ENCODE data around the gene ABCC1. TPM values are rescaled to one million over a fixed set of nuclear protein-coding genes. Genes with fewer than 3 reads are reported as not detected.

ABCC1 gene
- polyA plus RNA-seq, 1 donor (not counting 4 experiments of a cell fraction or from before 2014, with no cell fraction given), result 19.4 TPM

GRCh38 chr16:16059160-16059559, 109.7 kb downstream of the ABCC1 start:
- H3K27me3 ChIP-seq (ENCODE audit: control insufficient read depth, extremely low read depth, insufficient read depth, low read length), result no peaks in the 10 kb centered on the region
- no peak overlapping the region for H2AFZ ChIP-seq (ENCODE audit: control insufficient read depth, low read length)
- H3K4me3 ChIP-seq (ENCODE audit: control insufficient read depth in 2 of 3, extremely low read depth in 1 of 3, insufficient read depth in 2 of 3, low read depth in 1 of 3, low read length in 3 of 3), result no peak overlapping the region
- no peak overlapping the region for H3K27ac ChIP-seq (ENCODE audit: control insufficient read depth, insufficient read depth, low read length)
- no peak overlapping the region for H3K4me2 ChIP-seq (ENCODE audit: control insufficient read depth, extremely low read depth, insufficient read depth, low read depth, low read length)
- H3K9me3 ChIP-seq (ENCODE audit: control insufficient read depth, low read depth, low read length), result no peaks in the 10 kb centered on the region
- H3K36me3 ChIP-seq (ENCODE audit: control insufficient read depth in 2 of 2, extremely low read depth in 1 of 2, insufficient read depth in 2 of 2, low read length in 2 of 2), result peaks cover 13 to 27% of the 10 kb centered on the region in 2 experiments
- dilution Hi-C loops (cut with MboI; ENCODE audit: extremely low pct_ligation_motif_present, low sequenced_read_pairs), result no loop called here
- no peaks in the 10 kb centered on the region for H3K79me2 ChIP-seq (ENCODE audit: control insufficient read depth, insufficient read depth, low read length)
- H3K9ac ChIP-seq (ENCODE audit: control insufficient read depth, extremely low read depth, insufficient read depth, low read length), result no peak overlapping the region
- no peaks in the 10 kb centered on the region for H3K4me1 ChIP-seq (ENCODE audit: control insufficient read depth, extremely low read depth, insufficient read depth, low read length)
- no peak for FAIRE-seq
- DNase-seq (ENCODE audit: low read depth, low spot score), result no peak
- H3K9me1 ChIP-seq (ENCODE audit: control insufficient read depth, extremely low read depth, insufficient read depth, low read length), result no peaks in the 10 kb centered on the region
- H4K20me1 ChIP-seq (ENCODE audit: control insufficient read depth, extremely low read depth, insufficient read depth, low read length), result no peaks in the 10 kb centered on the region
- TF ChIP-seq CTCF (optimal IDR thresholded peaks at IDR 0.05 in 1 of 3, IDR thresholded peaks at IDR 0.05 in 1 of 3, conservative IDR thresholded peaks at IDR 0.05 in 1 of 3; ENCODE audit: extremely low read depth in 1 of 3, insufficient read depth in 2 of 3, low read length in 3 of 3), result no peak

- no peak overlapping the region for H3K9ac ChIP-seq (ENCODE audit: control insufficient read depth, extremely low read depth, insufficient read depth, low read length)
- no peaks in the 10 kb centered on the region for H3K79me2 ChIP-seq (ENCODE audit: control insufficient read depth, insufficient read depth, low read length)
- DNase-seq (ENCODE audit: low read depth, low spot score) (no peak), FAIRE-seq (no peak)
- H3K27ac ChIP-seq (ENCODE audit: control insufficient read depth, insufficient read depth, low read length), result no peak overlapping the region
- no peak overlapping the region for H3K4me2 ChIP-seq (ENCODE audit: control insufficient read depth, extremely low read depth, insufficient read depth, low read depth, low read length)
- dilution Hi-C loops (cut with MboI; ENCODE audit: extremely low pct_ligation_motif_present, low sequenced_read_pairs), result no loop called here
- no peak for TF ChIP-seq EZH2 (IDR thresholded peaks at IDR 0.05; ENCODE audit: low read length)
- no peak for TF ChIP-seq CTCF (optimal IDR thresholded peaks at IDR 0.05 in 1 of 3, IDR thresholded peaks at IDR 0.05 in 1 of 3, conservative IDR thresholded peaks at IDR 0.05 in 1 of 3; ENCODE audit: extremely low read depth in 1 of 3, insufficient read depth in 2 of 3, low read length in 3 of 3)
- peaks cover 5% of the 10 kb centered on the region for H4K20me1 ChIP-seq (ENCODE audit: control insufficient read depth, extremely low read depth, insufficient read depth, low read length)
- no peaks in the 10 kb centered on the region for H3K9me3 ChIP-seq (ENCODE audit: control insufficient read depth, low read depth, low read length)
- H3K4me3 ChIP-seq (ENCODE audit: control insufficient read depth in 2 of 3, extremely low read depth in 1 of 3, insufficient read depth in 2 of 3, low read depth in 1 of 3, low read length in 3 of 3), result no peak overlapping the region
- no peaks in the 10 kb centered on the region for H3K9me1 ChIP-seq (ENCODE audit: control insufficient read depth, extremely low read depth, insufficient read depth, low read length)
- H3K36me3 ChIP-seq (ENCODE audit: control insufficient read depth in 2 of 2, extremely low read depth in 1 of 2, insufficient read depth in 2 of 2, low read length in 2 of 2), result peaks cover 15 to 24% of the 10 kb centered on the region in 2 experiments
- H3K27me3 ChIP-seq (ENCODE audit: control insufficient read depth, extremely low read depth, insufficient read depth, low read length), result no peaks in the 10 kb centered on the region
- H3K4me1 ChIP-seq (ENCODE audit: control insufficient read depth, extremely low read depth, insufficient read depth, low read length), result no peaks in the 10 kb centered on the region
- no peak overlapping the region for H2AFZ ChIP-seq (ENCODE audit: control insufficient read depth, low read length)
Measured at GRCh38 chr16:16059895-16060590, 110.6 kb downstream of the ABCC1 start.
